GM12892 (cell line): ENCODE measurements around the gene GAK.

Experiments
- DNase-seq: peaks from one replicate; pipeline ENCODE4 v3.0.0; 2011; ENCODE audit not compliant: insufficient read length
- FAIRE-seq: peaks from 2 replicates; lab custom pipeline; 2011; peaks lifted over from hg19 to GRCh38; lab: Jason Lieb, UNC
- POLR2A ChIP-seq: IDR thresholded peaks from 2 replicates; pipeline ENCODE4 v1.6.1; 2011; ENCODE audit warnings: low read depth, low read length, control low read depth
- POLR2AphosphoS5 ChIP-seq: IDR thresholded peaks from 2 replicates; pipeline ENCODE4 v1.6.1; 2011; ENCODE audit warnings: low read depth, low read length, control low read depth
- TAF1 ChIP-seq: IDR thresholded peaks from 2 replicates; pipeline ENCODE4 v1.6.1; 2011; ENCODE audit warnings: low read depth, mild to moderate bottlenecking, control low read depth, low read length, borderline replicate concordance

Gene GAK

GRCh38 chr4:836003-836511 is 96.1 kb downstream of the GAK start:
- DNase-seq: no peak
- TF ChIP-seq TAF1: no peak
- TF ChIP-seq POLR2A: no peak
- no peak for TF ChIP-seq POLR2AphosphoS5
- no peak for FAIRE-seq

DNA sequence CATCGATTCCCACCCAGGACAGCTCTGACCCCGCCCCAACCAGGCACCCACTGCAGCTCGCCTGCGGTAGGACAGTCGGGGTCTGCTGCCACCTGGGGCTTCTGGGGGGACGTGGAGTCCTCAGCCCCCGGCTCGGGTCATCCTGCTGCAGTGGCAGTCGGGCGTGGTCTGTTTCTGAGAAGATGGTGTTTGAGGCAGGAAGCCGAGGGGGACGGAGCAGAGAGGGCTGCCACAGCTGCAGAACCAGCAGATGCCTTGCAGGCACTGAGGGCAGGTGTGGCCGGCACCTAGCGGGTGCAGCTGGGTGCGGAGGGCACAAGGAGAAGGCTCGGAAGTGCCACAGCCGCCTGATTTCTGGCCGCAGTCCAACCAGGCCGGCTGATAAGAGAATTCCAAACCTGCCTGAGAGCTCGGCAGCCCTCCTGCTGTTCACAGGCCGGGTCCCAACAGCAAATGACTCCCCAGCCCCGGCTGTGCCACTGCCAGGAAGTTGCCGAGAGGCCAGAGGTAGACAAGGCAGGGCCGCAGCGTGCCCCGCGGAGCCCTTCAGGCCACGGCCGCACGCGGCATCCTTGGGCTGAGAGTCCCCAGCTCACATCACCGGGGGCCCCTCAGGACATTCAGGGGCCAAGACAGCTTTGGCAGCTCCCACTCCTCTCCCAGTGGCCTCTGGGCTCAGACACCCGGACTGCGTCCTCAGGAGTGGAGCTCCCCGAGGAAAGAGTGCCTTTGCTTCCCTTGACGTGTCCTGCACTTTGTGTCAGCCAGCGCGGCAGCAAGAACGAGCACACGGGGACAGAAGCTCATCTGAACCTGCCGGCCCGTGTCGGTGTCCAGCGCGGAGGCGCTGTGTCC is 96.7 kb downstream of the GAK start:
- DNase-seq: no peak
- TF ChIP-seq POLR2A (no peak), POLR2AphosphoS5 (no peak), TAF1 (no peak)
- no peak for FAIRE-seq

DNA sequence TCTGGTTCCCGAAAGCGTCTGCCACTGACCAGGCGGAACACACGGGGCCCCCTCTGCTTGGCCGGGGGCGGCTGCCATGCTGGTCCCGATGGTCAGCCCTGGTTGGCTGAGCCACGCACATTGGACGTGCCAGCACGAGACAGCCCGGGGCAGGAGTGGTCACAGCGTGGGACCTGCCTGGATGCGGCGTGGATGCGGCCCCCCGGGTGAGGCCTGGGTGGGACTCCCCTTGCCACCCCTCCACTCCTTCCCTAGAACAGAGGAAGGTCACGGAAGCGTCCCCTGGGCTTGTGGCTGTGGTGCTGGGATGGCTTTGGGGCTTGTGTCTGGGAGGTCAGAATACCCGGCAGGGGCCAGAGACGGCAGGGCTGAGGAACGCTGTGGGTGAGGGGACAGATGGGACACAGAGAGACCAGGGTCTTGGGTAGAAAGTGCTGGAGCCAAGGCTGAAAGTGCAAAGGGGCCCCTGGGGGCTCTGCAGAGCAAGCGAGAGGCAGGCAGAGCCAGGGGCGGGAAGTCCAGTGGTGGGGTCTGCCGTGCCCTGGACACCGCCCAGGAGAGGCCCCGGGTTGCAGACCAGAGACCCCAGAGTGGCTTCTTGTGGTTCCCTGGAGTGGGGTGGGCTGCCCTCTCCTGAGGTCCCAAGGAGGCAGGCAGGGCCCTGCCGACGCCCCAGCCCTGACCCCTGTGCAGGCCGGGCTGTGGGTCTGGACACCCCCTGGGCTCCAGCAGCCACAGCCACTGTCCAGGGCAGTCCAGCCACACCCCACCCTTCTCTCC is 97.6 kb downstream of the GAK start:
- no peak for DNase-seq
- TF ChIP-seq POLR2A (no peak), TAF1 (no peak), POLR2AphosphoS5 (no peak)
- FAIRE-seq: no peak

- no peak for TF ChIP-seq POLR2AphosphoS5
- TF ChIP-seq POLR2A: no peak
- TF ChIP-seq TAF1: no peak
- DNase-seq: no peak
- no peak for FAIRE-seq
Observed at GRCh38 chr4:833731-834367, 98.3 kb downstream of the GAK start.

GRCh38 chr4:833156-833555 is 99.0 kb downstream of the GAK start:
- DNase-seq: no peak
- no peak for FAIRE-seq

DNA sequence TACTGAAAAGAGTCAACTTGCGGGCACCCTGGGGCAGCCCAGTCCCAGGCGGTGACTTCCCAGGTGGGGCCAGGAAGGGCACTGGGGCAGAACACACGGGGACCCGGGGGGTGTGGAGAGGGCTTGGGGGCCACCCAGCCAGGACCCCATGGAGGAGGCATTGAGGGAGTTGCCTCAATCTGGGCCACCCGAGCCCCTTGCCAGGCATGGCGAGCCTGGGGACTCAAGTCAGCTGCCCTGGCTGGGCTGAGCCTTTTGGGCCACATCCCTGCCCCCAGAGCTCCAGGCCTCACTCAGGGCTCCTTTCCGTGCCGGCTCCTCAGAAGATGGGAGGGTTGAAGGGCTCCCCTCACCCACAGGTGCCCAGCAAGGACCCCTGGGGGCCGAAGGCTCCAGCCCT is 99.6 kb downstream of the GAK start:
- no peak for DNase-seq
- no peak for FAIRE-seq

More at GRCh38 chr4:833156-833555, 99.0 kb downstream of the GAK start:
- TF ChIP-seq TAF1 (no peak), POLR2AphosphoS5 (no peak)

DNA sequence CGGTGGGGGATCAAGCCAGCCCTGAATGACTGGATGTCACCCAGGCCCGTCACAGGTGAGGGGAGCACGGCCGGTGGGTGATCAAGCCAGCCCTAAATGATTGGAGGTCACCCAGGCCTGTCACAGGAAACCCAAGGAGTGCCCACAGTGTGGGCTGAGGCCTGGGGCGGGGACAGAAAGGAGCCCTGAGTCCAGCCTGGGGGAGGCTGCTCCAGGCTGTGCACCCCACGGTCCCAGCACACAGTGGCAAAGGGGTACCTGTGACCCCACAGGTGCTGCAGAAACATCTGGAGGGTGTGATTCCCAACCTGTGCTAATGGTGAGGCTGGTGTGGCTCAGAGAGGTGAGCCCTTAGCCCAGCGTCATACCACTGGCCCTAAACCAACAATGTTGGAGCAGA is 100.0 kb downstream of the GAK start:
- DNase-seq: no peak
- no peak for FAIRE-seq
- TF ChIP-seq POLR2AphosphoS5: no peak
- no peak for TF ChIP-seq POLR2A
- no peak for TF ChIP-seq TAF1

More for the DNA sequence above, 99.6 kb downstream of the GAK start:
- TF ChIP-seq POLR2A: no peak
- no peak for TF ChIP-seq TAF1
- TF ChIP-seq POLR2AphosphoS5: no peak

DNA sequence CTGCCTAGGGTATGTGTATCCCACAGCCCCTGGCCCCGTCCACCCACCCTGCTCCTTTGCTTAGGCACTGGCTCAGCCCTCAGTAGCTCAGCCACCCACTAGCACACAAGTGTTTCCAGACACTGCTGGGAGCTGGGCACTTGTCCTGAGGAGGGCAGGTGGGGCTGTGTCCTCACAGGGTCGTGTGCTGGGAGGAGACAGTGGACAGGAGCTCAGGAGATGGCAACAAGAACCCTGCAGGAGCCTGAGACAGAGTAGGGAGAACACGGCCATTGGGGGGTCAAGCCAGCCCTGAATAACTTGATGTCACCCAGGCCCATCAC is 100.7 kb downstream of the GAK start:
- FAIRE-seq: no peak
- TF ChIP-seq POLR2A (no peak), POLR2AphosphoS5 (no peak)
- DNase-seq: no peak

GRCh38 chr4:830601-831482 is 101.3 kb downstream of the GAK start:
- DNase-seq: no peak
- FAIRE-seq: no peak
- TF ChIP-seq TAF1 (no peak), POLR2AphosphoS5 (no peak), POLR2A (no peak)

GRCh38 chr4:829761-830600 is 102.1 kb downstream of the GAK start:
- DNase-seq (no peak), FAIRE-seq (no peak)
- TF ChIP-seq POLR2AphosphoS5: no peak
- TF ChIP-seq POLR2A: no peak
- no peak for TF ChIP-seq TAF1
